B cell (primary cell): ENCODE data around the gene ALG9. TPM values are rescaled to one million over a fixed set of nuclear protein-coding genes. Genes with fewer than 3 reads are reported as not detected.

Experiments used
- ATAC-seq: fragments of 200-7000 bp; cut with Tn5 transposase; one replicate; pipeline ENCODE4 v1.10.0; 2021; ENCODE audit warnings: low read depth, mild to moderate bottlenecking, moderate number of reproducible peaks, moderate library complexity
- CTCF ChIA-PET: fragments of 350-600 bp; sonication (Branson Sonifier 250); formaldehyde crosslinking; loops from one replicate; lab custom pipeline; 2021; ENCODE audit warnings: antibody characterized with exemption, inconsistent platforms; lab: Charles Lee
- POLR2A ChIA-PET: fragments of 350-600 bp; sonication (Branson Sonifier 250); formaldehyde crosslinking; loops from one replicate; lab custom pipeline; 2021; ENCODE audit warnings: antibody characterized with exemption; lab: Charles Lee
- DNase-seq: peaks from one replicate; pipeline ENCODE4 v3.0.0; 2013
- H2AFZ ChIP-seq: 2 replicates; pipeline ENCODE4 v1.6.1; 2012; ENCODE audit warnings: mild to moderate bottlenecking, low read depth, low read length; ENCODE audit not compliant: insufficient read depth, poor library complexity, severe bottlenecking
- H3K27ac ChIP-seq, 2 donors: 1 replicate in 1 of 2; 2 replicates in 1 of 2; pipeline ENCODE4 v1.5.1; 2012 to 2013; ENCODE audit warnings: low read length in 2 of 2, mild to moderate bottlenecking in 2 of 2, moderate library complexity in 1 of 2
- H3K27me3 ChIP-seq, 4 experiments: fragments of 200-600 bp in 1 of 4; sonication (generic) in 1 of 4; replicated peaks in 1 of 4; 1 replicate in 2 of 4; 2 replicates in 2 of 4; pipeline versions ENCODE4 v1.6.1 to v1.7.0; 2013 to 2016; ENCODE audit warnings: low read length in 3 of 4, mild to moderate bottlenecking in 2 of 4, mixed read lengths in 1 of 4, moderate library complexity in 1 of 4; ENCODE audit not compliant: insufficient read depth in 4 of 4, control insufficient read depth in 3 of 4; ENCODE audit errors: control extremely low read depth in 1 of 4
- H3K36me3 ChIP-seq, 2 experiments: replicated peaks in 1 of 2; 1 replicate in 1 of 2; 2 replicates in 1 of 2; pipeline versions ENCODE4 v1.6.1 to v1.7.1; 2013; ENCODE audit warnings: low read length in 1 of 2; ENCODE audit not compliant: insufficient read depth in 2 of 2, control insufficient read depth in 1 of 2; ENCODE audit errors: control extremely low read depth in 1 of 2, extremely low read depth in 1 of 2
- H3K4me1 ChIP-seq, 2 donors: fragments of 200-600 bp in 1 of 2; sonication (generic) in 1 of 2; 1 replicate in 1 of 2; 2 replicates in 1 of 2; pipeline versions ENCODE4 v1.5.1 to v1.6.1; 2013 to 2017; ENCODE audit warnings: low read length in 2 of 2; ENCODE audit not compliant: control insufficient read depth in 2 of 2, insufficient read depth in 2 of 2
- H3K4me2 ChIP-seq: replicated peaks from 2 replicates; pipeline ENCODE3; 2012; ENCODE audit warnings: mild to moderate bottlenecking, low read depth, low read length; ENCODE audit not compliant: poor library complexity, severe bottlenecking
- H3K4me3 ChIP-seq, 5 experiments: fragments of 200-600 bp in 1 of 5; sonication (generic) in 1 of 5; 1 replicate in 3 of 5; 2 replicates in 2 of 5; pipeline versions ENCODE4 v1.5.1 to v1.7.0; 2011 to 2016; ENCODE audit warnings: low read length in 4 of 5, mild to moderate bottlenecking in 4 of 5, low read depth in 2 of 5, control low read depth in 1 of 5, moderate library complexity in 1 of 5; ENCODE audit not compliant: insufficient read depth in 1 of 5; ENCODE audit errors: control extremely low read depth in 1 of 5, extremely low read depth in 1 of 5
- H3K79me2 ChIP-seq: fragments of 200-600 bp; sonication (generic); one replicate; pipeline ENCODE4 v1.6.0; 2016; ENCODE audit warnings: low read length; ENCODE audit not compliant: control insufficient read depth, insufficient read depth
- H3K9ac ChIP-seq: fragments of 200-600 bp; sonication (generic); 2 replicates; pipeline ENCODE4 v1.6.1; 2017; ENCODE audit warnings: mild to moderate bottlenecking, low read length, moderate library complexity
- H3K9me3 ChIP-seq, 3 donors: one replicate each; pipeline versions ENCODE4 v1.6.1 to v1.7.1; 2013; ENCODE audit warnings: low read length in 2 of 3; ENCODE audit not compliant: control insufficient read depth in 2 of 3, insufficient read depth in 1 of 3; ENCODE audit errors: control extremely low read depth in 1 of 3
- H4K20me1 ChIP-seq: 2 replicates; pipeline ENCODE4 v1.6.0; 2012; ENCODE audit warnings: mild to moderate bottlenecking, low read length; ENCODE audit not compliant: insufficient read depth, control insufficient read depth, poor library complexity, severe bottlenecking
- H3K27ac Mint-ChIP-seq: one replicate; pipeline ENCODE4 v1.8.0; 2021; ENCODE audit warnings: mixed read lengths
- H3K27me3 Mint-ChIP-seq: one replicate; pipeline ENCODE4 v1.8.0; 2021; ENCODE audit warnings: mixed read lengths
- H3K4me1 Mint-ChIP-seq: one replicate; pipeline ENCODE4 v1.8.0; 2021; ENCODE audit warnings: mixed read lengths
- H3K4me3 Mint-ChIP-seq: one replicate; pipeline ENCODE4 v1.8.0; 2021; ENCODE audit warnings: mixed read lengths
- H3K9me3 Mint-ChIP-seq: one replicate; pipeline ENCODE4 v1.8.0; 2022; ENCODE audit warnings: mixed read lengths; ENCODE audit not compliant: insufficient read depth
- CTCF ChIP-seq: fragments of 200-600 bp; IDR thresholded peaks from one replicate; pipeline ENCODE4 v1.8.0; 2022; ENCODE audit warnings: antibody characterized with exemption, mild to moderate bottlenecking
- EZH2 ChIP-seq: IDR thresholded peaks from 2 replicates; pipeline ENCODE4 v1.6.1; 2012; ENCODE audit warnings: borderline replicate concordance, low read depth, mild to moderate bottlenecking, moderate library complexity, low read length; ENCODE audit not compliant: insufficient read depth, poor library complexity, severe bottlenecking
- WGBS: methylation state at CpG from one replicate; pipeline ENCODE4 v1.1.5; 2013; ENCODE audit warnings: missing lambda C conversion rate; ENCODE audit not compliant: insufficient coverage; 5-methylcytosine and 5-hydroxymethylcytosine counted together
- intact Hi-C: fragments of 100-400 bp; cut with micrococcal nuclease; formaldehyde crosslinking; loops from one replicate; pipeline ENCODE4 v1.10.0; 2022
- polyA plus RNA-seq: library from polyadenylated mRNA; depleted of rRNA; stranded (reverse); fragments of >200 nt; gene quantifications from 2 replicates; pipeline ENCODE4 v1.2.3, GENCODE V29; 2012
- total RNA-seq, 2 donors: library from RNA; stranded (reverse); fragments of 120-200 nt in 1 of 2; gene quantifications; 1 replicate in 1 of 2; 2 replicates in 1 of 2; pipeline versions ENCODE4 v1.2.3 to v1.2.4, GENCODE V29; 2013 to 2022

The ALG9 gene
- total and polyA plus RNA-seq, 2 donors (not counting 1 experiment from before 2014, with no cell fraction given), result 21.2 to 29.9 TPM

- no peak for ATAC-seq
- no peaks in the 10 kb centered on the region for H3K9me3 ChIP-seq
These were observed 59.9 kb downstream of the ALG9 start for GRCh38 chr11:111811445-111811844.

GRCh38 chr11:111808834-111809233 is 62.5 kb downstream of the ALG9 start:
- ChIA-PET CTCF (no interaction called here), POLR2A (no interaction called here)
- intact Hi-C loops, result no loop called here
- Mint-ChIP-seq H3K4me3 (no peak overlapping the region), H3K27me3 (no peaks in the 10 kb centered on the region), H3K4me1 (no peaks in the 10 kb centered on the region), H3K27ac (no peak overlapping the region), H3K9me3 (no peaks in the 10 kb centered on the region)
- Histone ChIP-seq H3K79me2 (no peaks in the 10 kb centered on the region), H3K9ac (no peak overlapping the region), H4K20me1 (no peaks in the 10 kb centered on the region), H3K4me2 (no peak overlapping the region), H3K36me3 (peaks cover 1 to 30% of the 10 kb centered on the region in 2 experiments), H3K27me3 (no peaks in the 10 kb centered on the region), H3K9me3 (no peaks in the 10 kb centered on the region), H3K4me1 (no peaks in the 10 kb centered on the region), H2AFZ (no peak overlapping the region), H3K4me3 (no peak overlapping the region), H3K27ac (no peak overlapping the region)
- WGBS, result 95% methylated on average over 2 of the region's 2 CpGs
- TF ChIP-seq EZH2 (no peak), CTCF (no peak)
- ATAC-seq (no peak), DNase-seq (no peak)

More at GRCh38 chr11:111811445-111811844, 59.9 kb downstream of the ALG9 start:
- Histone ChIP-seq H3K79me2 (no peaks in the 10 kb centered on the region), H3K27me3 (no peaks in the 10 kb centered on the region), H2AFZ (no peak overlapping the region), H3K4me3 (no peak overlapping the region), H4K20me1 (no peaks in the 10 kb centered on the region), H3K36me3 (peaks cover 3 to 27% of the 10 kb centered on the region in 2 experiments), H3K27ac (no peak overlapping the region), H3K9ac (no peak overlapping the region), H3K4me1 (no peaks in the 10 kb centered on the region), H3K4me2 (no peak overlapping the region)
- H3K4me1 Mint-ChIP-seq, result no peaks in the 10 kb centered on the region
- H3K27ac Mint-ChIP-seq, result no peak overlapping the region
- H3K4me3 Mint-ChIP-seq, result no peak overlapping the region
- intact Hi-C loops, result no loop called here
- no peaks in the 10 kb centered on the region for H3K9me3 Mint-ChIP-seq
- DNase-seq, result no peak
- no peak for TF ChIP-seq EZH2
- TF ChIP-seq CTCF, result no peak
- ChIA-PET POLR2A (no interaction called here), CTCF (no interaction called here)
- no peaks in the 10 kb centered on the region for H3K27me3 Mint-ChIP-seq
- WGBS, result no CpG with 5 or more reads among the region's 2 CpGs
